ENCODE data around the gene MRPL2. TPM values are rescaled to one million over a fixed set of nuclear protein-coding genes. Genes with fewer than 3 reads are reported as not detected.

The MRPL2 gene
- total RNA-seq, 4 donors from 2014 or later: 25.2 to 43.6 (median 28.1) TPM

GRCh38 chr6:43077333-43077809, 18.1 kb upstream of the MRPL2 start:
- intact Hi-C loops (cut with DNase I): loop anchor here (5.0 kb wide), 1 partner anchor 50 kb away; no protein-coding TSS in a partner anchor
- TF ChIP-seq POLR2AphosphoS5 (IDR thresholded peaks at IDR 0.05): no peak
- TF ChIP-seq EP300 (IDR thresholded peaks at IDR 0.05): no peak
- no peak for TF ChIP-seq POLR2A (IDR thresholded peaks at IDR 0.05; ENCODE audit: low read depth)
- no peak for DNase-seq (ENCODE audit: extremely low spot score)
- H3K27me3 ChIP-seq: peaks cover 0 to 28% (median 5%) of the 10 kb centered on the region in 4 donors
- peaks cover 6 to 27% (median 24%) of the 10 kb centered on the region in 4 donors for H3K36me3 ChIP-seq
- H3K27ac ChIP-seq (replicated peaks in 1 of 4): no peak overlapping the region
- H3K4me3 ChIP-seq: peak overlapping the region; percentile 49 to 64 (median 59)
- H3K4me1 ChIP-seq: peaks cover 8 to 26% (median 23%) of the 10 kb centered on the region in 4 donors
- no peaks in the 10 kb centered on the region for H3K9me3 ChIP-seq
- 38% methylated on average over 8 of the region's 8 CpGs for WGBS

DNA sequence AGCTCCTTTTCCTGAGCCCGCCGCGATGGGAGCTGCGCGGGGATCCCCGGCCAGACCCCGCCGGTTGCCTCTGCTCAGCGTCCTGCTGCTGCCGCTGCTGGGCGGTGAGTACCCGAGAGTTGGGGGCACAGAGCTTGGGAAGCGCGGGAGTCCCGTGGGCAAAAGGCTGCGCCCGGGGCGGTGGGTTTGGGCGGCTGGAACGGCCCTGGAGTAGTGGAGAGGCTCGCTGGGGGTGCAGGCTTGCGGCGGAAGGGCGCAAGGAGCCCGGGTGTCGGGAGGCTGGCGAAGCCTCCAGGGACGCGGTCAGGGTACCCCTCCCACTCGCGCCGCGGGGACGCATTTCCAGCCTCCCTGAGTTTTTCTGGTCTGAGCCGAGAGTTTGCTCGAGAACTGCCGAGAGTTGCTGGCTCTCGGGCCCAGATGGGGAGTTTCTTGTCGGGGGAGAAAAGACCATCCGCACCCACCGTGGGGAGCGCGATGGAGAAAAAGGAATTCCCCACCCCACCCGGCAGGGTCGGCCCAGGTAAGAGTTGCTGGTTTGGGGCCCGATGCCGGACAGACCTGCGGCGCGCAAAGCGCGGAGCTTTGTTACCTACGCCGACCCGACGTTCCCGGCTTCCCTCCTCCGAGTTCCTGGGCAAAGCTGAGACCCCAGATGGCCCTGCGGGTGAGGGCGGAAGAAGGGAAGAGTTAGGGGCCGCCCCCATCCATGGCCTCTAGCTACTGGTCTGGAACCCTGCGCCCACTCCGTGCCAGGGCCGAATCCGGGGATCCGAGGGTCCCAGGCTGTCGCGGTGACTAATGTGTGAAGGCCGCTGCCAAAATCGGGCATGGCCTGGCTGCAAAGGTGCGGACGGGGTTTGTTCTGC, 17.5 kb upstream of the MRPL2 start:
- Histone ChIP-seq H3K9me3 (no peaks in the 10 kb centered on the region), H3K4me3 (peak overlapping the region; percentile 49 to 64 (median 59)), H3K36me3 (peaks cover 7 to 33% (median 31%) of the 10 kb centered on the region in 4 donors), H3K4me1 (peaks cover 8 to 26% (median 23%) of the 10 kb centered on the region in 4 donors), H3K27ac (replicated peaks in 1 of 4) (no peak overlapping the region), H3K27me3 (peaks cover 0 to 28% (median 5%) of the 10 kb centered on the region in 4 donors)
- intact Hi-C loops (cut with DNase I): loop anchor here (5.0 kb wide), 1 partner anchor 51 kb away; no protein-coding TSS in a partner anchor
- WGBS: 2% methylated on average over 16 of the region's 72 CpGs
- TF ChIP-seq POLR2AphosphoS5 (IDR thresholded peaks at IDR 0.05) (no peak), EP300 (IDR thresholded peaks at IDR 0.05) (no peak), POLR2A (IDR thresholded peaks at IDR 0.05; ENCODE audit: low read depth) (no peak)
- TF ChIP-seq, protein P1, sequence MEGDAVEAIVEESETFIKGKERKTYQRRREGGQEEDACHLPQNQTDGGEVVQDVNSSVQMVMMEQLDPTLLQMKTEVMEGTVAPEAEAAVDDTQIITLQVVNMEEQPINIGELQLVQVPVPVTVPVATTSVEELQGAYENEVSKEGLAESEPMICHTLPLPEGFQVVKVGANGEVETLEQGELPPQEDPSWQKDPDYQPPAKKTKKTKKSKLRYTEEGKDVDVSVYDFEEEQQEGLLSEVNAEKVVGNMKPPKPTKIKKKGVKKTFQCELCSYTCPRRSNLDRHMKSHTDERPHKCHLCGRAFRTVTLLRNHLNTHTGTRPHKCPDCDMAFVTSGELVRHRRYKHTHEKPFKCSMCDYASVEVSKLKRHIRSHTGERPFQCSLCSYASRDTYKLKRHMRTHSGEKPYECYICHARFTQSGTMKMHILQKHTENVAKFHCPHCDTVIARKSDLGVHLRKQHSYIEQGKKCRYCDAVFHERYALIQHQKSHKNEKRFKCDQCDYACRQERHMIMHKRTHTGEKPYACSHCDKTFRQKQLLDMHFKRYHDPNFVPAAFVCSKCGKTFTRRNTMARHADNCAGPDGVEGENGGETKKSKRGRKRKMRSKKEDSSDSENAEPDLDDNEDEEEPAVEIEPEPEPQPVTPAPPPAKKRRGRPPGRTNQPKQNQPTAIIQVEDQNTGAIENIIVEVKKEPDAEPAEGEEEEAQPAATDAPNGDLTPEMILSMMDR (IDR thresholded peaks at IDR 0.05): no peak
- no peak for DNase-seq (ENCODE audit: extremely low spot score)

GRCh38 chr6:43075670-43076463, 16.6 kb upstream of the MRPL2 start, which contains the start of gene PTK7:
Gene PTK7 (plus strand): TSS chr6:43076314. CDS start chr6:43076489, 175 bp downstream.
- 18% methylated on average over 9 of the region's 60 CpGs for WGBS
- peak within 1 kb of the TSS; percentile 49 to 64 (median 59) for H3K4me3 ChIP-seq
- no peaks in the 10 kb centered on the region for H3K9me3 ChIP-seq
- intact Hi-C loops (cut with DNase I): loop anchor here (5.0 kb wide), 1 partner anchor 51 kb away; no protein-coding TSS in a partner anchor
- peaks cover 0 to 28% (median 5%) of the 10 kb centered on the region in 4 donors for H3K27me3 ChIP-seq
- H3K4me1 ChIP-seq: peaks cover 8 to 26% (median 23%) of the 10 kb centered on the region in 4 donors
- H3K36me3 ChIP-seq: peaks cover 7 to 42% (median 39%) of the 10 kb centered on the region in 4 donors
- TF ChIP-seq, protein P1 (IDR thresholded peaks at IDR 0.05): no peak
- TF ChIP-seq EP300 (IDR thresholded peaks at IDR 0.05) (no peak), POLR2AphosphoS5 (IDR thresholded peaks at IDR 0.05) (no peak), POLR2A (IDR thresholded peaks at IDR 0.05; ENCODE audit: low read depth) (no peak)
- no peak within 1 kb of the TSS for H3K27ac ChIP-seq (replicated peaks in 1 of 4)
- no peak for DNase-seq (ENCODE audit: extremely low spot score)

GRCh38 chr6:43074847-43075669, 15.8 kb upstream of the MRPL2 start:
- no peak overlapping the region for H3K4me3 ChIP-seq
- peaks cover 8 to 26% (median 23%) of the 10 kb centered on the region in 4 donors for H3K4me1 ChIP-seq
- TF ChIP-seq POLR2A (IDR thresholded peaks at IDR 0.05; ENCODE audit: low read depth) (no peak), EP300 (IDR thresholded peaks at IDR 0.05) (no peak), POLR2AphosphoS5 (IDR thresholded peaks at IDR 0.05) (no peak)
- TF ChIP-seq, protein P1 (IDR thresholded peaks at IDR 0.05): no peak
- no peak overlapping the region for H3K27ac ChIP-seq (replicated peaks in 1 of 4)
- DNase-seq (ENCODE audit: extremely low spot score): no peak
- 66% methylated on average over 4 of the region's 6 CpGs for WGBS
- intact Hi-C loops (cut with DNase I): loop anchor here (5.0 kb wide), 2 partner anchors 52 to 67 kb away; no protein-coding TSS in a partner anchor
- peaks cover 7 to 50% (median 47%) of the 10 kb centered on the region in 4 donors for H3K36me3 ChIP-seq
- H3K9me3 ChIP-seq: no peaks in the 10 kb centered on the region
- H3K27me3 ChIP-seq: peaks cover 0 to 28% (median 5%) of the 10 kb centered on the region in 4 donors

Data from esophagus muscularis mucosa (tissue), 4 donors.